IMR-90 (cell line): ENCODE results near the gene WRAP73. TPM values are rescaled to one million over a fixed set of nuclear protein-coding genes. Genes with fewer than 3 reads are reported as not detected.
"Not testable (repeated sequence)": the region's sequence is repeated elsewhere in the genome, so short reads cannot be mapped to it uniquely, and the experiment has no call there.

Experiments used
- ATAC-seq: fragments of 200-7000 bp; cut with Tn5 transposase; 2 replicates; pipeline ENCODE4 v1.9.1; 2020; ENCODE audit warnings: low read depth, mild to moderate bottlenecking, moderate library complexity
- BruUV-seq: library from RNA; stranded (reverse); fragments of 400-500 nt; replicated peaks from 2 replicates; lab custom pipeline; 2021; lab: Mats Ljungman, UMichigan
- CTCF ChIA-PET: fragments of 300-600 bp; formaldehyde crosslinking; extraction: SDS; loops from one replicate; lab custom pipeline; 2021; ENCODE audit warnings: antibody characterized with exemption; lab: Yijun Ruan, JAX
- POLR2A ChIA-PET: fragments of 300-600 bp; sonication (Branson Sonifier 250); formaldehyde crosslinking; loops from one replicate; lab custom pipeline; 2022; ENCODE audit warnings: antibody characterized with exemption; ENCODE audit not compliant: unreplicated experiment; lab: Charles Lee
- DNase-seq: peaks from one replicate; pipeline ENCODE4 v3.0.0; 2013
- H2AFZ ChIP-seq: replicated peaks from 2 replicates; pipeline ENCODE3; 2013; ENCODE audit warnings: low read length, mild to moderate bottlenecking; ENCODE audit not compliant: poor library complexity
- H2AK5ac ChIP-seq: 2 replicates; pipeline ENCODE4 v1.6.1; 2013; ENCODE audit warnings: low read depth, low read length, inconsistent platforms
- H2AK9ac ChIP-seq: replicated peaks from 2 replicates; pipeline ENCODE3; 2013; ENCODE audit warnings: mild to moderate bottlenecking, low read depth, low read length, moderate library complexity; ENCODE audit not compliant: poor library complexity
- H2BK120ac ChIP-seq: 2 replicates; pipeline ENCODE4 v1.6.1; 2013; ENCODE audit warnings: low read depth, low read length, inconsistent platforms
- H2BK15ac ChIP-seq: 3 replicates; pipeline ENCODE4 v1.6.1; 2013; ENCODE audit warnings: low read depth, low read length, inconsistent platforms
- H2BK20ac ChIP-seq: 2 replicates; pipeline ENCODE4 v1.6.1; 2013; ENCODE audit warnings: low read depth, mild to moderate bottlenecking, inconsistent platforms, low read length, moderate library complexity
- H2BK5ac ChIP-seq: 2 replicates; pipeline ENCODE4 v1.6.1; 2013; ENCODE audit warnings: mild to moderate bottlenecking, low read depth, low read length, inconsistent platforms; ENCODE audit not compliant: poor library complexity, severe bottlenecking
- H3K14ac ChIP-seq: replicated peaks from 2 replicates; pipeline ENCODE4 v1.6.1; 2013; ENCODE audit warnings: low read depth, low read length, inconsistent platforms
- H3K18ac ChIP-seq: 2 replicates; pipeline ENCODE4 v1.6.1; 2013; ENCODE audit warnings: low read depth, low read length, control low read depth
- H3K23ac ChIP-seq: 2 replicates; pipeline ENCODE4 v1.6.1; 2013; ENCODE audit warnings: low read depth, low read length, inconsistent platforms
- H3K27ac ChIP-seq: 2 replicates; pipeline ENCODE4 v1.5.1; 2013; ENCODE audit warnings: mild to moderate bottlenecking, control low read depth, low read length; ENCODE audit not compliant: insufficient read depth
- H3K27me3 ChIP-seq: 2 replicates; pipeline ENCODE4 v1.6.1; 2013; ENCODE audit warnings: low read length; ENCODE audit not compliant: control insufficient read depth, insufficient read depth
- H3K36me3 ChIP-seq: 2 replicates; pipeline ENCODE4 v1.6.1; 2013; ENCODE audit warnings: low read length, mixed read lengths; ENCODE audit not compliant: control insufficient read depth, insufficient read depth
- H3K4ac ChIP-seq: 2 replicates; pipeline ENCODE4 v1.6.1; 2013; ENCODE audit warnings: low read depth, low read length, inconsistent platforms
- H3K4me1 ChIP-seq: 2 replicates; pipeline ENCODE4 v1.6.1; 2013; ENCODE audit warnings: low read length, mixed read lengths; ENCODE audit not compliant: control insufficient read depth, insufficient read depth
- H3K4me2 ChIP-seq: 2 replicates; pipeline ENCODE4 v1.6.1; 2013; ENCODE audit warnings: low read depth, mild to moderate bottlenecking, control low read depth, low read length, moderate library complexity
- H3K4me3 ChIP-seq: 2 replicates; pipeline ENCODE4 v1.5.1; 2013; ENCODE audit warnings: low read depth, mild to moderate bottlenecking, control low read depth, low read length, moderate library complexity; ENCODE audit not compliant: insufficient read depth
- H3K56ac ChIP-seq: 2 replicates; pipeline ENCODE4 v1.6.1; 2013; ENCODE audit warnings: low read length, inconsistent platforms; ENCODE audit not compliant: insufficient read depth; ENCODE audit errors: extremely low read depth
- H3K79me1 ChIP-seq, 2 experiments: 2 replicates each; pipeline ENCODE4 v1.6.1; 2013; ENCODE audit warnings: low read length in 2 of 2, inconsistent platforms in 1 of 2, low read depth in 1 of 2
- H3K9ac ChIP-seq: 2 replicates; pipeline ENCODE4 v1.6.1; 2013; ENCODE audit warnings: low read depth, low read length, control low read depth
- H3K9me1 ChIP-seq: 2 replicates; pipeline ENCODE4 v1.6.1; 2013; ENCODE audit warnings: low read length, inconsistent platforms; ENCODE audit not compliant: insufficient read depth
- H3K9me3 ChIP-seq: 2 replicates; pipeline ENCODE4 v1.6.1; 2013; ENCODE audit warnings: low read length; ENCODE audit not compliant: control insufficient read depth, insufficient read depth
- H4K20me1 ChIP-seq: 2 replicates; pipeline ENCODE4 v1.6.1; 2013; ENCODE audit warnings: low read length, inconsistent platforms; ENCODE audit not compliant: insufficient read depth
- H4K5ac ChIP-seq: 2 replicates; pipeline ENCODE4 v1.6.1; 2013; ENCODE audit warnings: mild to moderate bottlenecking, low read depth, low read length, control low read depth
- H4K8ac ChIP-seq, 2 experiments: 2 replicates each; pipeline ENCODE4 v1.6.1; 2013; ENCODE audit warnings: low read depth in 2 of 2, low read length in 2 of 2, control low read depth in 1 of 2, inconsistent platforms in 1 of 2
- H4K91ac ChIP-seq: 2 replicates; pipeline ENCODE4 v1.6.1; 2013; ENCODE audit warnings: low read depth, low read length, inconsistent platforms; ENCODE audit not compliant: insufficient read depth
- BHLHE40 ChIP-seq: fragments of 150-350 bp; IDR thresholded peaks from 2 replicates; pipeline ENCODE4 v1.6.1; 2016; ENCODE audit warnings: mild to moderate bottlenecking, low read depth, low read length
- CEBPB ChIP-seq: IDR thresholded peaks from 2 replicates; pipeline ENCODE4 v1.6.1; 2012; ENCODE audit warnings: low read depth, low read length, improper control_type of control experiment
- MAZ ChIP-seq: IDR thresholded peaks from 2 replicates; pipeline ENCODE4 v1.6.1; 2012; ENCODE audit warnings: low read depth, mild to moderate bottlenecking, low read length, improper control_type of control experiment, moderate library complexity, borderline replicate concordance
- POLR2A ChIP-seq: IDR thresholded peaks from 2 replicates; pipeline ENCODE4 v1.6.1; 2012; ENCODE audit warnings: mild to moderate bottlenecking, low read depth, low read length
- SMC3 ChIP-seq: fragments of 150-350 bp; IDR thresholded peaks from 2 replicates; pipeline ENCODE4 v1.6.1; 2016; ENCODE audit warnings: low read depth, mild to moderate bottlenecking, antibody characterized with exemption, low read length, moderate library complexity
- USF2 ChIP-seq: fragments of 150-350 bp; IDR thresholded peaks from 2 replicates; pipeline ENCODE4 v1.6.1; 2017; ENCODE audit warnings: mild to moderate bottlenecking, antibody characterized with exemption, low read length, low read depth
- WGBS, 2 experiments: methylation state at CpG; one replicate each; pipeline versions ENCODE4 v1.1.5 to v1.1.7; 2013; ENCODE audit warnings: missing lambda C conversion rate in 2 of 2; ENCODE audit not compliant: insufficient read length in 1 of 2; ENCODE audit errors: extremely low coverage in 2 of 2; 5-methylcytosine and 5-hydroxymethylcytosine counted together
- dilution Hi-C: fragments of 300-500 bp; cut with HindIII; formaldehyde crosslinking; loops from one replicate; pipeline ENCODE4 v1.14.3; 2018; ENCODE audit warnings: low sequenced_read_pairs; ENCODE audit not compliant: unreplicated experiment
- in situ Hi-C: fragments of 300-500 bp; cut with MboI; formaldehyde crosslinking; loops from 3 replicates; pipeline ENCODE4 v1.14.3; 2019; ENCODE audit warnings: low sequenced_read_pairs, inconsistent platforms, mixed read lengths
- intact Hi-C: fragments of 100-400 bp; cut with micrococcal nuclease; formaldehyde crosslinking; loops from 2 replicates; pipeline ENCODE4 v1.10.0; 2022
- polyA plus RNA-seq, 3 experiments: library from polyadenylated mRNA; depleted of rRNA; stranded (reverse); fragments of >200 nt; gene quantifications; 2 replicates each; pipeline ENCODE4 v1.2.3, GENCODE V29; 2012; ENCODE audit warnings: low replicate concordance in 1 of 3
- total RNA-seq: library from RNA; depleted of rRNA; stranded (reverse); fragments of >200 nt; gene quantifications from 2 replicates; pipeline ENCODE4 v1.2.3, GENCODE V29; 2012

The WRAP73 gene
- total and polyA plus RNA-seq, 2 of the 4 experiments (the other 2 are of a cell fraction), result 10.8 to 23.6 TPM

GRCh38 chr1:3584915-3585314 lies 65.0 kb downstream of the WRAP73 start:
- no peak for TF ChIP-seq USF2
- no peak for TF ChIP-seq POLR2A
- TF ChIP-seq CEBPB, result no peak
- no peak for TF ChIP-seq BHLHE40
- no peak for TF ChIP-seq SMC3
- no peak for TF ChIP-seq MAZ
- Histone ChIP-seq H2BK120ac (no peak overlapping the region), H3K79me1 (no peaks in the 10 kb centered on the region), H2AK5ac (no peak overlapping the region), H4K5ac (no peak overlapping the region), H3K9me3 (peaks cover 2% of the 10 kb centered on the region), H3K4me1 (no peaks in the 10 kb centered on the region), H3K23ac (no peak overlapping the region), H2BK20ac (no peak overlapping the region), H4K91ac (no peak overlapping the region), H3K14ac (no peak overlapping the region), H3K36me3 (no peaks in the 10 kb centered on the region), H3K18ac (no peak overlapping the region), H3K9ac (no peak overlapping the region), H3K4ac (no peak overlapping the region), H2BK5ac (no peak overlapping the region), H3K56ac (no peak overlapping the region), H3K4me2 (no peak overlapping the region), H4K8ac (no peak overlapping the region), H2BK15ac (no peak overlapping the region), H3K9me1 (no peaks in the 10 kb centered on the region), H4K20me1 (no peaks in the 10 kb centered on the region; the same call in 1 of the 2 replicates), H3K27ac (no peak overlapping the region), H3K4me3 (no peak overlapping the region), H2AK9ac (no peak overlapping the region), H2AFZ (no peak overlapping the region), H3K27me3 (no peaks in the 10 kb centered on the region; the same call in 1 of the 2 replicates)
- WGBS, 2 experiments, result 79% methylated on average over 6 of the region's 7 CpGs; no CpG with 5 or more reads in 1 of the 2 experiments
- DNase-seq (no peak), ATAC-seq (no peak)
- intact Hi-C loops (no loop called here), dilution Hi-C loops (no loop called here), in situ Hi-C loops (no loop called here)
- BruUV-seq, result no TSS peak
- POLR2A ChIA-PET, result no interaction called here
- CTCF ChIA-PET, result no interaction called here

GRCh38 chr1:3583751-3584150 lies 66.2 kb downstream of the WRAP73 start:
- intact Hi-C loops, H3K56ac ChIP-seq: not testable (repeated sequence)
- 81% methylated on average over 7 of the region's 21 CpGs; no CpG with 5 or more reads in 1 of the 2 experiments for WGBS, 2 experiments

More at GRCh38 chr1:3583751-3584150, 66.2 kb downstream of the WRAP73 start:
- POLR2A ChIA-PET, H2AK9ac ChIP-seq, H3K9me3 ChIP-seq, CTCF ChIA-PET, H3K4ac ChIP-seq, H3K9me1 ChIP-seq, in situ Hi-C loops, H3K9ac ChIP-seq, H4K20me1 ChIP-seq, H3K14ac ChIP-seq, H4K91ac ChIP-seq, H3K4me3 ChIP-seq, DNase-seq, H2BK5ac ChIP-seq, H4K8ac ChIP-seq, H2BK15ac ChIP-seq, H3K27ac ChIP-seq, H3K4me1 ChIP-seq, H3K36me3 ChIP-seq, H2BK20ac ChIP-seq, H2BK120ac ChIP-seq, H3K27me3 ChIP-seq, BruUV-seq, H4K5ac ChIP-seq, ATAC-seq, dilution Hi-C loops, H2AK5ac ChIP-seq, H3K4me2 ChIP-seq, H2AFZ ChIP-seq, H3K23ac ChIP-seq, H3K18ac ChIP-seq, H3K79me1 ChIP-seq: not testable (repeated sequence)
